ENCODE measurements around the gene ENDOD1. TPM values are rescaled to one million over a fixed set of nuclear protein-coding genes. Genes with fewer than 3 reads are reported as not detected.

The ENDOD1 gene
- total and polyA plus RNA-seq, 2 experiments from 2014 or later: 15.5 to 33.7 TPM

- DNase-seq: no peak
- in situ Hi-C loops (cut with MboI): no loop called here
- peaks cover 31% of the 10 kb centered on the region for H3K4me1 ChIP-seq (ENCODE audit: insufficient read depth)
- no peaks in the 10 kb centered on the region for H3K36me3 ChIP-seq (ENCODE audit: low read depth)
- TF ChIP-seq EZH2 (IDR thresholded peaks at IDR 0.05; ENCODE audit: insufficient read depth, poor library complexity, severe bottlenecking) (no peak), EZH2phosphoT487 (IDR thresholded peaks at IDR 0.05; ENCODE audit: insufficient read depth, low read depth) (no peak)
- no peak overlapping the region for H3K4me2 ChIP-seq (ENCODE audit: unreplicated experiment)
- no peaks in the 10 kb centered on the region for H3K9me2 ChIP-seq (ENCODE audit: insufficient read depth)
- H4K20me1 ChIP-seq (ENCODE audit: insufficient read depth): no peaks in the 10 kb centered on the region
- peaks cover 28% of the 10 kb centered on the region for H3F3A ChIP-seq (ENCODE audit: insufficient read depth)
- H3K27ac ChIP-seq: no peak overlapping the region
- H3K9me3 ChIP-seq (ENCODE audit: low read depth): no peaks in the 10 kb centered on the region
- peaks cover 13% of the 10 kb centered on the region; the same call in 1 of the 2 replicates for H3K79me2 ChIP-seq (ENCODE audit: insufficient read depth)
- no peak overlapping the region for H3K4me3 ChIP-seq
- H2AFZ ChIP-seq: no peak overlapping the region
- no peak overlapping the region for H3K9ac ChIP-seq
- no peaks in the 10 kb centered on the region for H3K27me3 ChIP-seq (replicated peaks; ENCODE audit: insufficient read depth)
These were observed 2.1 kb downstream of the ENDOD1 start for GRCh38 chr11:95091663-95092180.

DNA sequence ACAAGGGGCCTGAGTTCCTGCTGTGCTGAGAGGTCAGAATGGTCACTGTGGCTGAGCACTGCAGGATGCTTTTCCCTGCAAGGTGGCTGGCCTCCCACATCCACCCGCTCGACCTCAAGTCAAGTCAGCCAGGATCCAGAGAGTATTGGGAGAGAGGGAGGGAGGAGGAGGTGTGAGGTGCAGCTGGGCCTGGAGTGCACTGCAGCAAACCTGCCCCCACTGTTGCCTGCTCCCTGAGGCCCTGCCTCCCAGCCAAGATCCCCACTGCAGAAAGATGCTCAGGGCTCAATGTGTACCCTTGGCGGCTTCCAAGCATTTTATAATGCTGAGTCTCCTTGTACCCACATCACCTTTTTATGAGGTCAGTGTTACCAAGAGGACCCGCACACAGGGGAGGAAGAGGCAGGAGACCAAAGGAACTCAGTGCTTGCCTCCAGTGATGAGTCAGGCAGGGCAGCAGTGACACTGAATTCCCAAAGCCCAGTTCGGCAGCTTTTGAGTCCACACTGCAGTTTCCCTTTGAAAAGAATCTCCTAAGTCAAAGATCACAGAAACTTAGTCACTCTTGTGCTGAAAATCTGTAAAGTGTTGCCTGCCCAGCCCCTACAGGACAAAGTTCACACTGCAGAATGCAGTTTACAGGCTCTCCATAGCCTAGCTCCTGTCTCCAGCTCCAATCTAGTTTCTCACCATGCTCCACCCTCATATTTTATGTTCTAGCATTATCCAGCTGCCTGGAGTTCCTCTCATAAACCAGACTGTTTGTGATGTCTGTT is 3.1 kb downstream of the ENDOD1 start:
- Histone ChIP-seq H3K9me3 (ENCODE audit: low read depth) (no peaks in the 10 kb centered on the region), H3K36me3 (ENCODE audit: low read depth) (no peaks in the 10 kb centered on the region), H3K4me1 (ENCODE audit: insufficient read depth) (peaks cover 33% of the 10 kb centered on the region), H4K20me1 (ENCODE audit: insufficient read depth) (no peaks in the 10 kb centered on the region), H3K9me2 (ENCODE audit: insufficient read depth) (no peaks in the 10 kb centered on the region), H3F3A (ENCODE audit: insufficient read depth) (peaks cover 28% of the 10 kb centered on the region), H3K4me2 (ENCODE audit: unreplicated experiment) (peak overlapping the region; percentile 46), H3K27me3 (replicated peaks; ENCODE audit: insufficient read depth) (no peaks in the 10 kb centered on the region), H3K27ac (peak overlapping the region; percentile 38), H3K79me2 (ENCODE audit: insufficient read depth) (peaks cover 22% of the 10 kb centered on the region), H2AFZ (0 out of 2 replicates have a peak overlapping the region, but pooled peaks have one; percentile 2), H3K9ac (peak overlapping the region; percentile 1; the same call in 1 of the 2 replicates), H3K4me3 (0 out of 2 replicates have a peak overlapping the region, but pooled peaks have one; percentile 6)
- in situ Hi-C loops (cut with MboI): no loop called here
- 5 to 24% methylated on average over 4 to 5 of the region's 5 CpGs for WGBS, 2 experiments (ENCODE audit: low coverage in 1 of 2, low lambda C conversion rate in 2 of 2, missing lambda C conversion rate in 2 of 2)
- DNase-seq: peak; percentile 78
- no peak for TF ChIP-seq EZH2phosphoT487 (IDR thresholded peaks at IDR 0.05; ENCODE audit: insufficient read depth, low read depth)
- TF ChIP-seq EZH2 (IDR thresholded peaks at IDR 0.05; ENCODE audit: insufficient read depth, poor library complexity, severe bottlenecking): no peak

GRCh38 chr11:95093548-95093947 is 3.9 kb downstream of the ENDOD1 start:
- Histone ChIP-seq H3K4me3 (no peak overlapping the region), H3F3A (ENCODE audit: insufficient read depth) (peaks cover 28% of the 10 kb centered on the region), H3K79me2 (ENCODE audit: insufficient read depth) (peaks cover 30% of the 10 kb centered on the region), H3K4me2 (ENCODE audit: unreplicated experiment) (peak overlapping the region; percentile 46), H2AFZ (no peak overlapping the region), H3K27me3 (replicated peaks; ENCODE audit: insufficient read depth) (no peaks in the 10 kb centered on the region), H3K9me2 (ENCODE audit: insufficient read depth) (0 out of 2 replicates have a peak, but pooled peaks cover 3% of the 10 kb centered on the region), H3K36me3 (ENCODE audit: low read depth) (no peaks in the 10 kb centered on the region), H3K9ac (0 out of 2 replicates have a peak overlapping the region, but pooled peaks have one; percentile 1), H3K4me1 (ENCODE audit: insufficient read depth) (peaks cover 33% of the 10 kb centered on the region), H4K20me1 (ENCODE audit: insufficient read depth) (no peaks in the 10 kb centered on the region), H3K27ac (peak overlapping the region; percentile 38), H3K9me3 (ENCODE audit: low read depth) (no peaks in the 10 kb centered on the region)
- in situ Hi-C loops (cut with MboI): no loop called here
- 86 to 90% methylated on average over 3 of the region's 3 CpGs for WGBS, 2 experiments (ENCODE audit: low coverage in 1 of 2, low lambda C conversion rate in 2 of 2, missing lambda C conversion rate in 2 of 2)
- TF ChIP-seq EZH2phosphoT487 (IDR thresholded peaks at IDR 0.05; ENCODE audit: insufficient read depth, low read depth) (no peak), EZH2 (IDR thresholded peaks at IDR 0.05; ENCODE audit: insufficient read depth, poor library complexity, severe bottlenecking) (no peak)
- peak; percentile 19 for DNase-seq

DNA sequence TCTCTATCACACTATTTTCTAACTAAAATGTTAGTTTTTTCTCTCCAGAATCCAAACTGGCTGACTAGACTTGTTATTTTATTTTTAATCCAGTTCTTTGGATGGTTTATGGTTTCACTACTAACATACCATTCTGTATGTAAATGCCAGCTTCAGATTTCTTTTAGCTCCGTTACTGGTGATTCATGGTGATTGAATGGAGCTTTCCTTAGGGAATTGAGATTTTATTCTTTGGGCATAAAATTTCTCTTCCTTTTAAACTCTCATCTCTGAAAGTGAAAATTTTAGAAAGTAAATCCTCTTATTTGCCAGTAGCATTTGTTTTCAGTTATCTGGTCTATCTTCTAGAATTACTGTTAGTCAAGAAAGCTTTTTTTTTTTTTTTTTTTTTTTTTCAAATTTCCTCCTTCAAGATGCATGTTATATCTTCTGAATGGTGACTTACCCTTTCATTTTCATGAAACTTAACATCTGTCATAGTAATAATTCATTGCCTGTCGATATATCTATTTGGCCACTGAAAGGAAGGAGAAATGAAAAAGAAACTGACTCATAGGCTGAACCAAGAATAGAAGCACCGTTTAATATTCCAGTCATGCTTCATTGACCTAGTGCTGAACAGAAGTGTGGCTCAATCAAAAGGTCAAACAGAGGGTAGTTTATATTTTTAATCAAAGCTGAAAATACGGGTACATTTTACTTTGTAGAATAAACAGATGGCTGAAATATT is 6.4 kb downstream of the ENDOD1 start:
- in situ Hi-C loops (cut with MboI): no loop called here
- no peaks in the 10 kb centered on the region for H3K36me3 ChIP-seq (ENCODE audit: low read depth)
- peaks cover 33% of the 10 kb centered on the region for H3K4me1 ChIP-seq (ENCODE audit: insufficient read depth)
- H3K4me3 ChIP-seq: peak overlapping the region; percentile 48
- peak overlapping the region; percentile 65 for H3K27ac ChIP-seq
- 2% methylated on average over 4 of the region's 4 CpGs for WGBS, 2 experiments (ENCODE audit: low coverage in 1 of 2, low lambda C conversion rate in 2 of 2, missing lambda C conversion rate in 2 of 2)
- DNase-seq: peak; percentile 85
- H2AFZ ChIP-seq: no peak overlapping the region
- peak overlapping the region; percentile 7; the same call in 1 of the 2 replicates for H3K9ac ChIP-seq
- no peaks in the 10 kb centered on the region for H3K9me3 ChIP-seq (ENCODE audit: low read depth)
- TF ChIP-seq EZH2phosphoT487 (IDR thresholded peaks at IDR 0.05; ENCODE audit: insufficient read depth, low read depth): no peak
- TF ChIP-seq EZH2 (IDR thresholded peaks at IDR 0.05; ENCODE audit: insufficient read depth, poor library complexity, severe bottlenecking): no peak
- no peaks in the 10 kb centered on the region for H4K20me1 ChIP-seq (ENCODE audit: insufficient read depth)
- no peaks in the 10 kb centered on the region for H3K27me3 ChIP-seq (replicated peaks; ENCODE audit: insufficient read depth)
- peaks cover 36% of the 10 kb centered on the region for H3K79me2 ChIP-seq (ENCODE audit: insufficient read depth)
- 0 out of 2 replicates have a peak, but pooled peaks cover 3% of the 10 kb centered on the region for H3K9me2 ChIP-seq (ENCODE audit: insufficient read depth)
- peaks cover 28% of the 10 kb centered on the region for H3F3A ChIP-seq (ENCODE audit: insufficient read depth)
- peak overlapping the region; percentile 79 for H3K4me2 ChIP-seq (ENCODE audit: unreplicated experiment)

All from GM23248 (cell line).